Liver (tissue), 3 donors: ENCODE data around the gene HS1BP3.

Experiments used
- FOXA1 ChIP-seq: IDR thresholded peaks from 2 replicates; pipeline ENCODE4 v1.6.1; 2016; ENCODE audit warnings: antibody characterized with exemption
- GABPA ChIP-seq, 2 donors: IDR thresholded peaks in 1 of 2; conservative IDR thresholded peaks in 1 of 2; 2 replicates each; pipeline ENCODE4 v1.6.1; 2016; ENCODE audit warnings: antibody characterized with exemption in 2 of 2, mild to moderate bottlenecking in 1 of 2, moderate library complexity in 1 of 2
- JUND ChIP-seq, 2 donors: IDR thresholded peaks; 2 replicates each; pipeline ENCODE4 v1.6.1; 2016; ENCODE audit warnings: antibody characterized with exemption in 2 of 2
- MAX ChIP-seq: IDR thresholded peaks from 2 replicates; pipeline ENCODE4 v1.6.1; 2016; ENCODE audit warnings: antibody characterized with exemption
- RAD21 ChIP-seq, 2 donors: IDR thresholded peaks; 2 replicates each; pipeline ENCODE4 v1.6.1; 2016; ENCODE audit warnings: antibody characterized with exemption in 2 of 2, mild to moderate bottlenecking in 2 of 2
- SP1 ChIP-seq: IDR thresholded peaks from 2 replicates; pipeline ENCODE4 v1.6.1; 2018; ENCODE audit warnings: antibody characterized with exemption, mild to moderate bottlenecking
- TAF1 ChIP-seq: conservative IDR thresholded peaks from 2 replicates; pipeline ENCODE4 v1.6.1; 2016; ENCODE audit warnings: antibody characterized with exemption, mild to moderate bottlenecking
- YY1 ChIP-seq: IDR thresholded peaks from 2 replicates; pipeline ENCODE4 v1.6.1; 2016; ENCODE audit warnings: antibody characterized with exemption, mild to moderate bottlenecking
- ZBTB33 ChIP-seq: IDR thresholded peaks from 2 replicates; pipeline ENCODE4 v1.6.1; 2016; ENCODE audit warnings: antibody characterized with exemption
- TF ChIP-seq, protein P1 (sequence below): fragments of 150-350 bp; IDR thresholded peaks from 2 replicates; pipeline ENCODE4 v1.5.1; 2017; ENCODE audit warnings: improper control_type of control experiment, low read depth, low read length; ENCODE audit not compliant: missing input control
- TF ChIP-seq, protein P2 (sequence below): IDR thresholded peaks from 2 replicates; pipeline ENCODE4 v1.6.1; 2016; ENCODE audit warnings: antibody characterized with exemption, mild to moderate bottlenecking
- TF ChIP-seq, protein P3 (sequence below): IDR thresholded peaks from 2 replicates; pipeline ENCODE4 v1.6.1; 2016; ENCODE audit warnings: antibody characterized with exemption
- donor health status: healthy.
- donor health status: healthy.

GRCh38 chr2:20668451-20668850 lies 17.6 kb upstream of the HS1BP3 start:
- TF ChIP-seq ZBTB33, result no peak
- TF ChIP-seq, protein P1, sequence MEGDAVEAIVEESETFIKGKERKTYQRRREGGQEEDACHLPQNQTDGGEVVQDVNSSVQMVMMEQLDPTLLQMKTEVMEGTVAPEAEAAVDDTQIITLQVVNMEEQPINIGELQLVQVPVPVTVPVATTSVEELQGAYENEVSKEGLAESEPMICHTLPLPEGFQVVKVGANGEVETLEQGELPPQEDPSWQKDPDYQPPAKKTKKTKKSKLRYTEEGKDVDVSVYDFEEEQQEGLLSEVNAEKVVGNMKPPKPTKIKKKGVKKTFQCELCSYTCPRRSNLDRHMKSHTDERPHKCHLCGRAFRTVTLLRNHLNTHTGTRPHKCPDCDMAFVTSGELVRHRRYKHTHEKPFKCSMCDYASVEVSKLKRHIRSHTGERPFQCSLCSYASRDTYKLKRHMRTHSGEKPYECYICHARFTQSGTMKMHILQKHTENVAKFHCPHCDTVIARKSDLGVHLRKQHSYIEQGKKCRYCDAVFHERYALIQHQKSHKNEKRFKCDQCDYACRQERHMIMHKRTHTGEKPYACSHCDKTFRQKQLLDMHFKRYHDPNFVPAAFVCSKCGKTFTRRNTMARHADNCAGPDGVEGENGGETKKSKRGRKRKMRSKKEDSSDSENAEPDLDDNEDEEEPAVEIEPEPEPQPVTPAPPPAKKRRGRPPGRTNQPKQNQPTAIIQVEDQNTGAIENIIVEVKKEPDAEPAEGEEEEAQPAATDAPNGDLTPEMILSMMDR, result no peak
- TF ChIP-seq RAD21 (IDR thresholded peaks at IDR 0.05), result no peak
- no peak for TF ChIP-seq GABPA (IDR thresholded peaks at IDR 0.05 in 1 of 2, conservative IDR thresholded peaks at IDR 0.05 in 1 of 2)
- TF ChIP-seq SP1, result no peak
- TF ChIP-seq MAX, result no peak
- no peak for TF ChIP-seq YY1
- TF ChIP-seq TAF1, result no peak
- TF ChIP-seq, protein P2, sequence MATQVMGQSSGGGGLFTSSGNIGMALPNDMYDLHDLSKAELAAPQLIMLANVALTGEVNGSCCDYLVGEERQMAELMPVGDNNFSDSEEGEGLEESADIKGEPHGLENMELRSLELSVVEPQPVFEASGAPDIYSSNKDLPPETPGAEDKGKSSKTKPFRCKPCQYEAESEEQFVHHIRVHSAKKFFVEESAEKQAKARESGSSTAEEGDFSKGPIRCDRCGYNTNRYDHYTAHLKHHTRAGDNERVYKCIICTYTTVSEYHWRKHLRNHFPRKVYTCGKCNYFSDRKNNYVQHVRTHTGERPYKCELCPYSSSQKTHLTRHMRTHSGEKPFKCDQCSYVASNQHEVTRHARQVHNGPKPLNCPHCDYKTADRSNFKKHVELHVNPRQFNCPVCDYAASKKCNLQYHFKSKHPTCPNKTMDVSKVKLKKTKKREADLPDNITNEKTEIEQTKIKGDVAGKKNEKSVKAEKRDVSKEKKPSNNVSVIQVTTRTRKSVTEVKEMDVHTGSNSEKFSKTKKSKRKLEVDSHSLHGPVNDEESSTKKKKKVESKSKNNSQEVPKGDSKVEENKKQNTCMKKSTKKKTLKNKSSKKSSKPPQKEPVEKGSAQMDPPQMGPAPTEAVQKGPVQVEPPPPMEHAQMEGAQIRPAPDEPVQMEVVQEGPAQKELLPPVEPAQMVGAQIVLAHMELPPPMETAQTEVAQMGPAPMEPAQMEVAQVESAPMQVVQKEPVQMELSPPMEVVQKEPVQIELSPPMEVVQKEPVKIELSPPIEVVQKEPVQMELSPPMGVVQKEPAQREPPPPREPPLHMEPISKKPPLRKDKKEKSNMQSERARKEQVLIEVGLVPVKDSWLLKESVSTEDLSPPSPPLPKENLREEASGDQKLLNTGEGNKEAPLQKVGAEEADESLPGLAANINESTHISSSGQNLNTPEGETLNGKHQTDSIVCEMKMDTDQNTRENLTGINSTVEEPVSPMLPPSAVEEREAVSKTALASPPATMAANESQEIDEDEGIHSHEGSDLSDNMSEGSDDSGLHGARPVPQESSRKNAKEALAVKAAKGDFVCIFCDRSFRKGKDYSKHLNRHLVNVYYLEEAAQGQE, result no peak
- TF ChIP-seq, protein P3, sequence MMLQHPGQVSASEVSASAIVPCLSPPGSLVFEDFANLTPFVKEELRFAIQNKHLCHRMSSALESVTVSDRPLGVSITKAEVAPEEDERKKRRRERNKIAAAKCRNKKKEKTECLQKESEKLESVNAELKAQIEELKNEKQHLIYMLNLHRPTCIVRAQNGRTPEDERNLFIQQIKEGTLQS, result no peak
- TF ChIP-seq JUND (IDR thresholded peaks at IDR 0.05), result no peak
- no peak for TF ChIP-seq FOXA1
